HUES48 (cell line): ENCODE data around the gene PLEKHO1.
"Not testable (repeated sequence)": the region's sequence is repeated elsewhere in the genome, so short reads cannot be mapped to it uniquely, and the experiment has no call there.

Experiments
- H3K27ac ChIP-seq: one replicate; pipeline ENCODE4 v1.7.0; 2013; ENCODE audit warnings: low read depth, low read length, inconsistent platforms
- H3K27me3 ChIP-seq: 2 replicates; pipeline ENCODE4 v1.6.1; 2013; ENCODE audit warnings: mild to moderate bottlenecking, low read length; ENCODE audit not compliant: control insufficient read depth, insufficient read depth
- H3K36me3 ChIP-seq: 2 replicates; pipeline ENCODE4 v1.6.1; 2013; ENCODE audit warnings: low read length; ENCODE audit not compliant: control insufficient read depth, insufficient read depth
- H3K4me1 ChIP-seq: 2 replicates; pipeline ENCODE4 v1.6.1; 2013; ENCODE audit warnings: mild to moderate bottlenecking, low read length; ENCODE audit not compliant: control insufficient read depth, insufficient read depth
- H3K4me3 ChIP-seq: 2 replicates; pipeline ENCODE4 v1.5.1; 2013; ENCODE audit warnings: mild to moderate bottlenecking, low read depth, low read length
- H3K9ac ChIP-seq: 2 replicates; pipeline ENCODE4 v1.6.1; 2013; ENCODE audit warnings: mild to moderate bottlenecking, low read depth, low read length, moderate library complexity
- H3K9me3 ChIP-seq: 2 replicates; pipeline ENCODE4 v1.6.1; 2013; ENCODE audit warnings: low read length; ENCODE audit not compliant: control insufficient read depth, insufficient read depth

Gene PLEKHO1

GRCh38 chr1:150127868-150128267, 21.8 kb upstream of the PLEKHO1 start:
- Histone ChIP-seq H3K9me3 (no peaks in the 10 kb centered on the region), H3K9ac (no peak overlapping the region), H3K27me3 (no peaks in the 10 kb centered on the region), H3K36me3 (no peaks in the 10 kb centered on the region), H3K4me3 (no peak overlapping the region), H3K27ac (no peak overlapping the region), H3K4me1 (no peaks in the 10 kb centered on the region)

GRCh38 chr1:150132372-150132771, 17.3 kb upstream of the PLEKHO1 start:
- H3K4me1 ChIP-seq, result no peaks in the 10 kb centered on the region
- H3K9me3 ChIP-seq, result no peaks in the 10 kb centered on the region
- H3K27me3 ChIP-seq, result no peaks in the 10 kb centered on the region
- H3K36me3 ChIP-seq, result no peaks in the 10 kb centered on the region
- H3K4me3 ChIP-seq, result no peak overlapping the region
- no peak overlapping the region for H3K27ac ChIP-seq
- no peak overlapping the region for H3K9ac ChIP-seq

GRCh38 chr1:150134537-150134936, 15.2 kb upstream of the PLEKHO1 start:
- no peaks in the 10 kb centered on the region for H3K27me3 ChIP-seq
- no peaks in the 10 kb centered on the region for H3K4me1 ChIP-seq
- no peaks in the 10 kb centered on the region for H3K9me3 ChIP-seq
- no peaks in the 10 kb centered on the region for H3K36me3 ChIP-seq
- H3K27ac ChIP-seq, result no peak overlapping the region
- H3K9ac ChIP-seq, result no peak overlapping the region
- no peak overlapping the region for H3K4me3 ChIP-seq

- H3K4me1 ChIP-seq, H3K27me3 ChIP-seq, H3K4me3 ChIP-seq, H3K36me3 ChIP-seq, H3K27ac ChIP-seq, H3K9me3 ChIP-seq, H3K9ac ChIP-seq: not testable (repeated sequence)
Observed at GRCh38 chr1:150135400-150135799, 14.3 kb upstream of the PLEKHO1 start.

- Histone ChIP-seq H3K4me1 (no peaks in the 10 kb centered on the region), H3K4me3 (no peak overlapping the region), H3K9me3 (no peaks in the 10 kb centered on the region), H3K36me3 (no peaks in the 10 kb centered on the region), H3K9ac (no peak overlapping the region), H3K27me3 (no peaks in the 10 kb centered on the region), H3K27ac (no peak overlapping the region)
Observed at GRCh38 chr1:150138044-150138443, 11.7 kb upstream of the PLEKHO1 start.

- Histone ChIP-seq H3K27me3 (no peaks in the 10 kb centered on the region), H3K27ac (no peak overlapping the region), H3K9me3 (no peaks in the 10 kb centered on the region), H3K9ac (no peak overlapping the region), H3K36me3 (no peaks in the 10 kb centered on the region), H3K4me1 (no peaks in the 10 kb centered on the region), H3K4me3 (no peak overlapping the region)
Observed at GRCh38 chr1:150141452-150141851, 8.3 kb upstream of the PLEKHO1 start.

- Histone ChIP-seq H3K9me3 (no peaks in the 10 kb centered on the region), H3K9ac (no peak overlapping the region), H3K4me3 (no peak overlapping the region), H3K27ac (no peak overlapping the region), H3K36me3 (no peaks in the 10 kb centered on the region), H3K27me3 (no peaks in the 10 kb centered on the region), H3K4me1 (no peaks in the 10 kb centered on the region)
Observed at GRCh38 chr1:150142083-150142482, 7.6 kb upstream of the PLEKHO1 start.

- H3K4me3 ChIP-seq, result no peak overlapping the region
- peaks cover 9% of the 10 kb centered on the region for H3K4me1 ChIP-seq
- no peaks in the 10 kb centered on the region for H3K9me3 ChIP-seq
- H3K27ac ChIP-seq, result no peak overlapping the region
- H3K36me3 ChIP-seq, result no peaks in the 10 kb centered on the region
- peaks cover 15% of the 10 kb centered on the region for H3K27me3 ChIP-seq
- H3K9ac ChIP-seq, result no peak overlapping the region
Observed at GRCh38 chr1:150144606-150145005, 5.1 kb upstream of the PLEKHO1 start.

GRCh38 chr1:150146016-150146415, 3.7 kb upstream of the PLEKHO1 start:
- H3K27ac ChIP-seq, H3K4me3 ChIP-seq, H3K36me3 ChIP-seq, H3K9me3 ChIP-seq, H3K9ac ChIP-seq: not testable (repeated sequence)
- H3K27me3 ChIP-seq, result peaks cover 15% of the 10 kb centered on the region
- H3K4me1 ChIP-seq, result peaks cover 12% of the 10 kb centered on the region

GRCh38 chr1:150146849-150147542, 2.7 kb upstream of the PLEKHO1 start:
- no peak overlapping the region for H3K9ac ChIP-seq
- H3K4me3 ChIP-seq, result no peak overlapping the region
- H3K4me1 ChIP-seq, result peaks cover 21% of the 10 kb centered on the region
- H3K27me3 ChIP-seq, result peaks cover 15% of the 10 kb centered on the region
- H3K27ac ChIP-seq, result no peak overlapping the region
- peaks cover 3% of the 10 kb centered on the region for H3K36me3 ChIP-seq
- no peaks in the 10 kb centered on the region for H3K9me3 ChIP-seq

- H3K36me3 ChIP-seq, result peaks cover 17% of the 10 kb centered on the region
- peaks cover 15% of the 10 kb centered on the region for H3K27me3 ChIP-seq
- peak overlapping the region; percentile 89 for H3K4me3 ChIP-seq
- peaks cover 23% of the 10 kb centered on the region for H3K4me1 ChIP-seq
- H3K9me3 ChIP-seq, result no peaks in the 10 kb centered on the region
- peak overlapping the region; percentile 6 for H3K9ac ChIP-seq
- peak overlapping the region; percentile 44 for H3K27ac ChIP-seq
Observed at GRCh38 chr1:150148837-150149270, 862 bp upstream of the PLEKHO1 start.
